ENCODE data around the gene SLC26A8.
A peak's percentile ranks its signal among the peaks of the same experiment; 100 is the strongest.
"Not testable (repeated sequence)": the region's sequence is repeated elsewhere in the genome, so short reads cannot be mapped to it uniquely, and the experiment has no call there.

Gene SLC26A8

DNA sequence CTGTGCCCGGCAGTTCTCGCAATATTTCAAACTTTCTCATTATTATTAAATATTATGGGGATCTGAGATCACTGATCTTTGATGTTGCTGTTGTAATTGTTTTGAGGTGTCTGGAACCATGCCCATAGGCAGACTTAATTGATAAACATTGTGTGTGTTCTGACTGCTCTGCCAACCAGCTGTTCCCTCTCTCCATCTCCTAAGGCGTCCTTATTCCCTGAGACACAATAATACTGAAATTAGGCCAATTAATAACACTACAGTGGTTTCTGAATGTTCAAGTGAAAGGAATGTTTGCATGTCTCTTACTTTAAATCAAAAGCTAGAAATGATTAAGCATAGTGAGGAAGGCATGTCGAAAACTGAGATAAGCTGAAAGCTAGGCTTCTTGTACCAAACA is 10.8 kb upstream of the SLC26A8 start:
- Mint-ChIP-seq H3K4me1 (ENCODE audit: low read depth) (peaks cover 81% of the 10 kb centered on the region), H3K36me3 (ENCODE audit: low read depth) (peaks cover 16% of the 10 kb centered on the region), H3K4me3 (no peak overlapping the region), H3K27ac (no peak overlapping the region), H3K27me3 (no peaks in the 10 kb centered on the region), H3K9me3 (no peaks in the 10 kb centered on the region)
- intact Hi-C loops (cut with micrococcal nuclease), result loop anchor here (10.0 kb wide), 1 partner anchor 330 kb away; no protein-coding TSS in a partner anchor

DNA sequence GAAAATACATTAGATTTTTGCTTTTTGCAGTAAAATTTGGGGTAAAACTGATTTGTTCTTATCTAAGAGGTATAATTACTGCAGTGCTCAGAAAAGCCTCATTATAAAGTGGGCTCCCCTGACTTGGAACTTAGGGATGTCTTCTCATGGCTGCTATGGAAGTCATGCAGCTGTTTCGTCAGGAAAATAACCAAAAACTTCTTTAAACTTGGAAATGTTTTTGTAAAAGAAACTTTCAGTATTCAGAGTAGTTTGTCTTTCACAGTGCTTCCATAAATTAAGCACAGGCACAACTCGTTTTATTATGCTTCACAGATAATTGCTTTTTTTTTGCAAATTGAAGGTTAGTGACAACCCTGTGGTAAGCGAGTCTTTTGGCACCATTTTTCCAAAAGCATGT is 10.0 kb upstream of the SLC26A8 start:
- H3K4me1 Mint-ChIP-seq (ENCODE audit: low read depth), result peaks cover 74% of the 10 kb centered on the region
- no peaks in the 10 kb centered on the region for H3K27me3 Mint-ChIP-seq
- H3K4me3 Mint-ChIP-seq, result no peak overlapping the region
- no peaks in the 10 kb centered on the region for H3K9me3 Mint-ChIP-seq
- intact Hi-C loops (cut with micrococcal nuclease), result loop anchor here (10.0 kb wide), 1 partner anchor 330 kb away; no protein-coding TSS in a partner anchor
- peaks cover 19% of the 10 kb centered on the region for H3K36me3 Mint-ChIP-seq (ENCODE audit: low read depth)
- no peak overlapping the region for H3K27ac Mint-ChIP-seq

DNA sequence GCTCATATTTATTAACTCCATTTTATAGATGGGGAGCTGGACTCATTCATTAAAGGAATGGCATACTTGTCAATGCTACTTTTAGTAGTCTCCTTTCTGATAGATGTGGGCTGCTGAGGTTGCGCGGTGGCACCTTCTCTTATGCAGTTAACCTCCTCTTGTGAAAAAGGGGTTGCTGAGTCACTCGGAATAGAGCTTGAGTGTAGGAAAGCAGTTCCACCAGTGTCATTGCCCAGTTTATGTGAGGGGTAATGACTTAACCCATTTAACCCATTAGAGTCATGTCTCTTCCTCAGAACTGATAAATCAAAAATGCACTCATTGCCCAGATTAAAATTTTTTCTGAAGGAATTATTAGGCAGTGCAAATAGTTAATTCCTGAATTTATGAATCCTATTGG is 9.5 kb upstream of the SLC26A8 start:
- H3K4me3 Mint-ChIP-seq, result peak overlapping the region; percentile 20
- intact Hi-C loops (cut with micrococcal nuclease), result loop anchor here (10.0 kb wide), 1 partner anchor 331 kb away; no protein-coding TSS in a partner anchor
- H3K27me3 Mint-ChIP-seq, result no peaks in the 10 kb centered on the region
- H3K9me3 Mint-ChIP-seq, result no peaks in the 10 kb centered on the region
- H3K36me3 Mint-ChIP-seq (ENCODE audit: low read depth), result peaks cover 19% of the 10 kb centered on the region
- peaks cover 69% of the 10 kb centered on the region for H3K4me1 Mint-ChIP-seq (ENCODE audit: low read depth)
- peak overlapping the region; percentile 73 for H3K27ac Mint-ChIP-seq

GRCh38 chr6:36033144-36033543 is 8.7 kb upstream of the SLC26A8 start:
- peak overlapping the region; percentile 73 for H3K27ac Mint-ChIP-seq
- H3K9me3 Mint-ChIP-seq, H3K27me3 Mint-ChIP-seq: not testable (repeated sequence)
- peaks cover 61% of the 10 kb centered on the region for H3K4me1 Mint-ChIP-seq (ENCODE audit: low read depth)
- H3K4me3 Mint-ChIP-seq, result peak overlapping the region; percentile 54
- H3K36me3 Mint-ChIP-seq (ENCODE audit: low read depth), result peaks cover 26% of the 10 kb centered on the region
- intact Hi-C loops (cut with micrococcal nuclease), result loop anchor here (10.0 kb wide), 1 partner anchor 332 kb away; no protein-coding TSS in a partner anchor

DNA sequence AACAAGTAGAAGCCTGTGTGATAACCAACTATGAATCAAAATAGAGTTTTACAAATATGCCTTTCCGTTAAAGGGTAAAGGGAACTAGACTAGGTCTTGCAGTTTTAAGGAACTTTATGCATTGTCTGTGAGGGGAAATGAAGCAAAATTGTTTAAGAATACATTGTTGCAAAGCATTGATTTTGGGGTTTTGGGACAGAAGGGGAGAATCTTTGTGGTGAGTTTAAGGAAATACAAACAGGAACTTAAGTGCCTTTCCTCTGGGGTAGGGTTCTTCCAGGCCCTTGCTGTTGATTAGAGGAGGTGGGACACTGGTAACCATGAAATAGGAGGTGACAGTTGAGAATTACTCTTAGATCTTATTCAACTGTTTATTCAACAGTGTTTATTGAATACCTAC is 7.8 kb upstream of the SLC26A8 start:
- H3K27ac Mint-ChIP-seq, result peak overlapping the region; percentile 79
- peak overlapping the region; percentile 30 for H3K4me3 Mint-ChIP-seq
- peaks cover 52% of the 10 kb centered on the region for H3K4me1 Mint-ChIP-seq (ENCODE audit: low read depth)
- H3K27me3 Mint-ChIP-seq, result no peaks in the 10 kb centered on the region
- peaks cover 32% of the 10 kb centered on the region for H3K36me3 Mint-ChIP-seq (ENCODE audit: low read depth)
- intact Hi-C loops (cut with micrococcal nuclease), result loop anchor here (10.0 kb wide), 1 partner anchor 333 kb away; no protein-coding TSS in a partner anchor
- no peaks in the 10 kb centered on the region for H3K9me3 Mint-ChIP-seq

DNA sequence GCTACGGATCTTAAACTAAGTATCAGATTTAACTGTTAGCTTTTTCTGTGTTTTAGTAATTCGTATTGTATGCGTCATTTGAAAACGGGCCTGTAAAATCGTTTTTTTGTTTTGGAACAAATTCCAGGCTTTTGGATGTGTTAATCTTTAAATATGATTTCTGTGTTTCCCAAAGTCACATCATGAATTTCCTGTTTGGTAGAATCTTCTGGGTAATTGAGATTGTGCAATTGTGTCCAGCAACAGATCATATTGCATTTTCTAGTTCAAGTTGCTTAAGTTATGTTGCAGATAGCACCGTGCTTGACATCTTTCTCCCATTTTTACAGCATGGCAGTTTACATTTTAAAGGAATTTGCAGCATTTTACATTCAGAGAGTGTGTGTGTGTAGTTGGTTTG is 5.0 kb upstream of the SLC26A8 start:
- Mint-ChIP-seq H3K4me1 (ENCODE audit: low read depth) (peaks cover 45% of the 10 kb centered on the region), H3K27me3 (no peaks in the 10 kb centered on the region), H3K4me3 (peak overlapping the region; percentile 88), H3K9me3 (no peaks in the 10 kb centered on the region), H3K27ac (peak overlapping the region; percentile 91), H3K36me3 (ENCODE audit: low read depth) (peaks cover 22% of the 10 kb centered on the region)
- intact Hi-C loops (cut with micrococcal nuclease), result no loop called here

GRCh38 chr6:36028877-36029324 is 4.5 kb upstream of the SLC26A8 start:
- peaks cover 46% of the 10 kb centered on the region for H3K4me1 Mint-ChIP-seq (ENCODE audit: low read depth)
- H3K9me3 Mint-ChIP-seq, result no peaks in the 10 kb centered on the region
- intact Hi-C loops (cut with micrococcal nuclease), result no loop called here
- peaks cover 22% of the 10 kb centered on the region for H3K36me3 Mint-ChIP-seq (ENCODE audit: low read depth)
- peak overlapping the region; percentile 91 for H3K27ac Mint-ChIP-seq
- H3K4me3 Mint-ChIP-seq, result peak overlapping the region; percentile 88
- no peaks in the 10 kb centered on the region for H3K27me3 Mint-ChIP-seq

GRCh38 chr6:36028088-36028876 is 3.8 kb upstream of the SLC26A8 start:
- peak overlapping the region; percentile 91 for H3K27ac Mint-ChIP-seq
- peak overlapping the region; percentile 88 for H3K4me3 Mint-ChIP-seq
- intact Hi-C loops (cut with micrococcal nuclease), result no loop called here
- no peaks in the 10 kb centered on the region for H3K9me3 Mint-ChIP-seq
- H3K36me3 Mint-ChIP-seq (ENCODE audit: low read depth), result peaks cover 22% of the 10 kb centered on the region
- peaks cover 43% of the 10 kb centered on the region for H3K4me1 Mint-ChIP-seq (ENCODE audit: low read depth)
- peaks cover 2% of the 10 kb centered on the region for H3K27me3 Mint-ChIP-seq

- intact Hi-C loops (cut with micrococcal nuclease), result loop anchor here (1.0 to 2.0 kb wide), 2 partner anchors 68 to 169 kb away; partner anchors contain the start of gene BRPF3
- H3K36me3 Mint-ChIP-seq (ENCODE audit: low read depth), result peaks cover 22% of the 10 kb centered on the region
- peak within 1 kb of the TSS; percentile 88 for H3K4me3 Mint-ChIP-seq
- H3K4me1 Mint-ChIP-seq (ENCODE audit: low read depth), result peaks cover 39% of the 10 kb centered on the region
- peaks cover 2% of the 10 kb centered on the region for H3K27me3 Mint-ChIP-seq
- no peaks in the 10 kb centered on the region for H3K9me3 Mint-ChIP-seq
- H3K27ac Mint-ChIP-seq, result peak within 1 kb of the TSS; percentile 91
Measured at GRCh38 chr6:36027501-36028087, 3.2 kb upstream of the SLC26A8 start, which contains the start of gene MAPK14. Gene MAPK14 (plus strand): TSS chr6:36027808. CDS start chr6:36028158, 350 bp downstream.

DNA sequence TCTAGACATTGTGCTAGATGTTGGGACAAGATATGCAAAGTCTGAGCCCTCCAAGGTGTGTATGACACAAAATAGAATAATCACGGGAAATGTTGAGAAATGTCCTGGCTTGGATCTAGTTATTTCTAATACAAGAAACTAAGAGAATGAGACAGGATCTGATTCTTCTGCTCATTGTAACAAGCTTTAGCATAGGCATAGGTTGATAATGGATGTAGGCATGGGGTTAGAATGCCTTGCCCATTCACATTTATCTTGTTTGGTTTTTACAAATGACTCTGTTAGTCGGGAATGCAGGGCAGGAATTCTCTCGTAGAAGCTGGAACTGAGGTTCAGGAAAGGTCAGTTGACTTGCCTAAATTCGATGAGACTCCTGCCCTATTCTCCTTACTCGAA is 1.5 kb upstream of the SLC26A8 start:
- Mint-ChIP-seq H3K4me3 (no peak overlapping the region), H3K9me3 (no peaks in the 10 kb centered on the region), H3K36me3 (ENCODE audit: low read depth) (peaks cover 22% of the 10 kb centered on the region), H3K27ac (no peak overlapping the region), H3K4me1 (ENCODE audit: low read depth) (peaks cover 26% of the 10 kb centered on the region), H3K27me3 (peaks cover 2% of the 10 kb centered on the region)
- intact Hi-C loops (cut with micrococcal nuclease), result loop anchor here (2.0 kb wide), 1 partner anchor 171 kb away; the partner anchor contains the start of gene BRPF3

- peaks cover 2% of the 10 kb centered on the region for H3K27me3 Mint-ChIP-seq
- intact Hi-C loops (cut with micrococcal nuclease), result no loop called here
- H3K27ac Mint-ChIP-seq, result no peak overlapping the region
- H3K4me3 Mint-ChIP-seq, result no peak overlapping the region
- H3K4me1 Mint-ChIP-seq (ENCODE audit: low read depth), result peaks cover 22% of the 10 kb centered on the region
- H3K36me3 Mint-ChIP-seq (ENCODE audit: low read depth), result peaks cover 22% of the 10 kb centered on the region
- H3K9me3 Mint-ChIP-seq, result no peaks in the 10 kb centered on the region
Measured at GRCh38 chr6:36025260-36025931, 955 bp upstream of the SLC26A8 start.

DNA sequence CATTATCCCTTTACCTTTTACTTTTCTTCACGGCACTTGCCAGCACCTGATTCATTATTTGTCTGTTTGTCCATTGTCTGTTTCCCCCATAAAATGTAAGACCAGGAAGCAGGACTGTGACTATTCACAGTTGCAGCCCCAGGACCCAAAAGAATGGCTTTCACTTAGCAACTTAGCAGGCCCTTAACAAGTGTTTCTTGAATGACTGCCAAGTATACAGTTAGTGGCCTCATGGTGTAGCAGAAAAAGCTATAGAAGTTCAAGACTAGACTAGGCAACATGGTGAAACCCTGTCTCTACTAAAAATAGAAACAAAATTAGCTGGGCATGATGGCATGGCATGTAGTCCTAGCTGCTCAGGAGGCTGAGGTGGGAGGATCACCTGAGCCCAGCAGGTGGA is 4.3 kb downstream of the SLC26A8 start:
- intact Hi-C loops (cut with micrococcal nuclease), result no loop called here
- no peak overlapping the region for H3K4me3 Mint-ChIP-seq
- no peaks in the 10 kb centered on the region for H3K36me3 Mint-ChIP-seq (ENCODE audit: low read depth)
- peaks cover 2% of the 10 kb centered on the region for H3K27me3 Mint-ChIP-seq
- no peak overlapping the region for H3K27ac Mint-ChIP-seq
- no peaks in the 10 kb centered on the region for H3K9me3 Mint-ChIP-seq
- peaks cover 50% of the 10 kb centered on the region for H3K4me1 Mint-ChIP-seq (ENCODE audit: low read depth)

DNA sequence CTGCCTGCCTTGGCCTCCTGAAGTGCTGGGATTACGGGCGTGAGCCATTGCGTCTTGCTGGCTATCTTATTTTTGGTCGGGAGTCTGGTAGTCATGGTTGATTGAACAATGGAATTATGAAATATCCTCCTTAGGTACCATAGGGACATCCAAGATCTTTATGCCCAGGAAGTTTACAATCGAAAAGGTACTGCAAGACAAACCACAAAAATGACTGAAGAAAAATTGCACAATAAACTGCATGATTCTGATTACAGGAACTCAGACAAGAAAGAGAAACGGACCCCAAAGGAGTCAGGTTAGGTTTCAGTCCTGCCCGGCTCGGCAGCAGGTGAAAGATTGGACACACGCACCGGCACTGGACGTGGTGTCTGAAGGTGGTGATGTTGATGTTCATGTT is 5.3 kb downstream of the SLC26A8 start:
- no peak overlapping the region for H3K4me3 Mint-ChIP-seq
- H3K27ac Mint-ChIP-seq, result no peak overlapping the region
- intact Hi-C loops (cut with micrococcal nuclease), result no loop called here
- peaks cover 2% of the 10 kb centered on the region for H3K27me3 Mint-ChIP-seq
- peaks cover 46% of the 10 kb centered on the region for H3K4me1 Mint-ChIP-seq (ENCODE audit: low read depth)
- no peaks in the 10 kb centered on the region for H3K36me3 Mint-ChIP-seq (ENCODE audit: low read depth)
- H3K9me3 Mint-ChIP-seq, result no peaks in the 10 kb centered on the region

DNA sequence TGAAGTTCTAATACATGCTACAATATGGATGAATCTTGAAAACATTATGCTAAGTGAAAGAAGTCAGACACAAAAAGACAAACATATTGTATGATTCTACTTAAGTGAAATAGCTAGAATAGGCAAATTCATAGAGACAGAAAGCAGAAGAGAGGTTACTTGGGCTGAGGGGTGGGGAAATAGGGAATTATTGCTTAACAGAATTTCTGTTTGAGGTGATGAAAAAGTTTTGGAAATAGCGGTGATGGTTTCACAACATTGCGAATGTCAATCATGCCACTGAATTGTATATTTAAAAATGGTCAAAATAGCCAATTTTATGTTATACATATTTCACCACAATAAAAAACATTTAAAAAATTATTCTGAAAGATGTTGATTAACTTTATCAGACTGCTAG is 6.1 kb downstream of the SLC26A8 start:
- Mint-ChIP-seq H3K4me3 (no peak overlapping the region), H3K36me3 (ENCODE audit: low read depth) (no peaks in the 10 kb centered on the region), H3K27me3 (no peaks in the 10 kb centered on the region), H3K9me3 (no peaks in the 10 kb centered on the region), H3K4me1 (ENCODE audit: low read depth) (peaks cover 42% of the 10 kb centered on the region), H3K27ac (no peak overlapping the region)
- intact Hi-C loops (cut with micrococcal nuclease), result no loop called here

All from dendritic cell treated with granulocyte-macrophage colony-stimulating factor and Interleukin-4, amounts not matched to agents 40 ng/mL and 50 ng/mL, for 4 days (primary cell).